HL-60 (cell line): ENCODE data around the gene KCNC1.

Source experiments
- DNase-seq, 2 experiments: peaks; one replicate each; pipeline ENCODE4 v3.0.0-alpha.2; 2010 to 2020; ENCODE audit warnings: low read depth in 1 of 2, low spot score in 1 of 2
- H3K27ac ChIP-seq: fragments of 250-450 bp; sonication (Bioruptor Pico); replicated peaks from 2 replicates; pipeline ENCODE4 v1.5.1; 2020; ENCODE audit warnings: mild to moderate bottlenecking, moderate library complexity
- H3K27me3 ChIP-seq: fragments of 250-450 bp; sonication (Bioruptor Pico); 2 replicates; pipeline ENCODE4 v1.5.1; 2021; ENCODE audit warnings: mild to moderate bottlenecking, moderate library complexity; ENCODE audit not compliant: insufficient read depth, poor library complexity, severe bottlenecking
- H3K4me3 ChIP-seq: replicated peaks from 2 replicates; pipeline ENCODE4 v1.5.1; 2011; ENCODE audit warnings: mild to moderate bottlenecking, control low read depth, low read length; ENCODE audit not compliant: insufficient read depth
- CTCF ChIP-seq: IDR thresholded peaks from one replicate; pipeline ENCODE4 v1.5.1; 2011; ENCODE audit warnings: low read length, control low read depth, inconsistent platforms; ENCODE audit not compliant: insufficient read depth
- GABPA ChIP-seq: IDR thresholded peaks from 2 replicates; pipeline ENCODE4 v1.6.1; 2012; ENCODE audit warnings: low read depth
- POLR2AphosphoS5 ChIP-seq: IDR thresholded peaks from 2 replicates; pipeline ENCODE4 v1.6.1; 2012; ENCODE audit warnings: low read depth
- REST ChIP-seq: IDR thresholded peaks from 2 replicates; pipeline ENCODE4 v1.6.1; 2012; ENCODE audit warnings: low read depth; ENCODE audit not compliant: insufficient replicate concordance
- SPI1 ChIP-seq: IDR thresholded peaks from 2 replicates; pipeline ENCODE4 v1.6.1; 2012; ENCODE audit warnings: low read depth, mild to moderate bottlenecking, borderline replicate concordance

The KCNC1 gene

GRCh38 chr11:17693531-17693930, 41.0 kb upstream of the KCNC1 start:
- no peak for TF ChIP-seq CTCF
- no peak for TF ChIP-seq REST
- no peak for TF ChIP-seq SPI1
- TF ChIP-seq POLR2AphosphoS5: no peak
- H3K4me3 ChIP-seq: no peak overlapping the region
- peaks cover 44% of the 10 kb centered on the region for H3K27me3 ChIP-seq
- no peak overlapping the region for H3K27ac ChIP-seq
- no peak for DNase-seq

GRCh38 chr11:17694494-17695110, 40.0 kb upstream of the KCNC1 start:
- no peak for TF ChIP-seq CTCF
- no peak for TF ChIP-seq GABPA
- no peak for TF ChIP-seq REST
- no peak for TF ChIP-seq POLR2AphosphoS5
- TF ChIP-seq SPI1: no peak
- H3K27me3 ChIP-seq: peaks cover 44% of the 10 kb centered on the region
- no peak overlapping the region for H3K4me3 ChIP-seq
- DNase-seq: no peak
- no peak overlapping the region for H3K27ac ChIP-seq

GRCh38 chr11:17695454-17696441, 38.8 kb upstream of the KCNC1 start:
- no peak for DNase-seq
- peaks cover 39% of the 10 kb centered on the region for H3K27me3 ChIP-seq
- no peak for TF ChIP-seq GABPA
- TF ChIP-seq CTCF: no peak
- no peak for TF ChIP-seq SPI1
- TF ChIP-seq REST: no peak
- H3K4me3 ChIP-seq: no peak overlapping the region
- no peak overlapping the region for H3K27ac ChIP-seq
